Measurements from ENCODE around the gene HTR3B. TPM values are rescaled to one million over a fixed set of nuclear protein-coding genes. Genes with fewer than 3 reads are reported as not detected.

Gene HTR3B
- total RNA-seq, 1 donor from 2014 or later, result not detected

GRCh38 chr11:113989916-113990315 lies 85.3 kb downstream of the HTR3B start:
- no peak for DNase-seq (ENCODE audit: low read depth in 2 of 2)

GRCh38 chr11:113991170-113991569 lies 86.6 kb downstream of the HTR3B start:
- peak; percentile 15 to 47 for DNase-seq (ENCODE audit: low read depth in 2 of 2)

GRCh38 chr11:113991718-113992458 lies 87.3 kb downstream of the HTR3B start:
- no peak for DNase-seq (ENCODE audit: low read depth in 2 of 2)

GRCh38 chr11:113992459-113993110 lies 88.0 kb downstream of the HTR3B start:
- no peak for DNase-seq (ENCODE audit: low read depth in 2 of 2)

- peak in 1 of 2 donors; percentile 18 for DNase-seq (ENCODE audit: low read depth in 2 of 2)
Measured at GRCh38 chr11:113994077-113994954, 89.7 kb downstream of the HTR3B start.

Other genes starting within 250 kb of the HTR3B start
- 0.13 TPM in 2 replicates for gene TMPRSS5, start 198.5 kb upstream of the HTR3B start, total RNA-seq
- gene ZW10, start 131.1 kb upstream of the HTR3B start, total RNA-seq, result 15.0 and 18.1 TPM in 2 replicates
- gene CLDN25, start 125.0 kb upstream of the HTR3B start, total RNA-seq, result not detected in 2 replicates
- 24.9 and 32.9 TPM in 2 replicates for gene USP28, start 29.2 kb upstream of the HTR3B start, total RNA-seq
- not detected in 2 replicates for gene HTR3A, start 70.3 kb downstream of the HTR3B start, total RNA-seq
- gene ZBTB16, start 154.9 kb downstream of the HTR3B start, total RNA-seq, result 6.4 and 8.9 TPM in 2 replicates

Data from dermis microvascular lymphatic vessel endothelial cell (primary cell).